EH (cell line): ENCODE measurements around the gene MUTYH.
"Not testable (repeated sequence)": the region's sequence is repeated elsewhere in the genome, so short reads cannot be mapped to it uniquely, and the experiment has no call there.

Source experiments
- DNase-seq: peaks from one replicate; pipeline ENCODE4 v3.0.0-alpha.2; 2015; ENCODE audit warnings: low read depth

Gene MUTYH

GRCh38 chr1:45321444-45321843 lies 18.8 kb downstream of the MUTYH start:
- DNase-seq = no peak

DNA sequence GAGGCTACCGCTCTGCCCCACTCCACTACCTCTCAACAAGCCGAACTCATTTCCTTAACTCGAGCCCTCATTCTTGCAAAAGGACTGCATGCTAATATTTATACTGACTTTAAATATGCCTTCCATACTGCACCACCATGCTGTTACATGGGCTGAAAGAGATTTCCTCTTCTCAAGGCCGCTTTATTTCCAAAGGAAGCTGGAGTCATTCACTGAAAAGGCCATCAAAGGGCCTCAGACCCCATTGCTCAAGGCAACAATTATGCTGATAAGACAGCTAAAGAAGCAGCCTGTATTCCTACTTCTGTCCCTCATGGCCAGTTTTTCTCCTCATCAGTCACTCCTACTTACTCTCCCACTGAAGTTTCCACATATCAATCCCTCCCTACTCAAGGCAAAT lies 20.5 kb downstream of the MUTYH start:
- DNase-seq = no peak

DNA sequence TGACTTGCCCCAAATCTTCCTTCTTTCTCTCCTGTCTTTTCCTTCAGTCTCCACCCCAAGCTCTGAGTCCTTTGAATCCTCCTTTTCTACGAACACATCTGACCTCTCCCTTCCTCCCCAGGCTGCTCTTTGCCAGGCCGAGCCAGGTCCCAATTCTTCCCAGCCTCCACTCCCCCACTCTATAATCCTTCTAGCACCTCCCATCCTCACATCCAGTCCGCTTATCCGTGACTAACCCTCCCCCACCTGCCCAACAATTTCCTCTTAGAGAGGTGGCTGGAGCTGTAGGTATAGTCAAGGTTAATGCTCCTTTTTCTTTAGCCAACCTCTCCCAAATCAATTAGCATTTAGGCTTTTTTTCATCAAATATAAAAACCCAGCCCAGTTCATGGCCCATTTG lies 23.1 kb downstream of the MUTYH start:
- DNase-seq = no peak

DNA sequence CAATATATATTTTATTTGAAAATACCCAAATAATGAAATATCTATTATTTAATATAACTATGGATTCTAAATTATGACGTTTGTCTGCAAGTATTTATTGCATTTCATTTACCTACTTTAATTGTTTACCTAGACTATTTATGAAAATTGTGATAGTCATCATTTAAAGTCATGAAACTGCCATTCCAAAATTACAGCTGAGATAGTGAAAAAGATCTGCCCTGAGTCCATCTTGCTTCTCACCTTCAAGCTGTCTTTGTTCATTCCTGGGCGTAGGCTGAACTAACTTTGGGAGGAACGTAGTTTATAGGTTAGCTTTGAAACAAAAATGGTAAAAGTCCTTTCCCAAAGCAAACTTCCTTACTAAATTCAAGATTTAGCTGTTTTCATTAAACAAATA lies 26.0 kb downstream of the MUTYH start:
- DNase-seq = no peak

DNA sequence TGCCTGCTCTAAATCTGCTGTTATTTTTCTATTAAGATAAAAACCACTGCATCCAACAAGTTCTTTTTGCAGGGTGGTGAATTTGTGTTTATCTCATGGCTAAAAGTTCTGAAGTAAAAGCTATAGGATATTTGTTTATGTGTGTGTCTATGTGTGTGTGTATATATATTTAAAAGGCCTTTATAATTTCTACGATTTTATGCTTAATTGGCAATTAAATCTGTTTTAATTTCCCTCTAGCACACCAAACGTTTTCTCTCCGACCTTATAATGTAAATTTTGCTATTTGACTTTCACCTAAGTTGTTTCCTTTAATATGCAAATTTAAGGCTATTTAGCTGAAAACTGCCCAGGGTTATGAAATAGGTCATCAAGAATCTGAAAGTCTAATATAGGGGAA lies 33.3 kb downstream of the MUTYH start:
- DNase-seq = no peak

DNA sequence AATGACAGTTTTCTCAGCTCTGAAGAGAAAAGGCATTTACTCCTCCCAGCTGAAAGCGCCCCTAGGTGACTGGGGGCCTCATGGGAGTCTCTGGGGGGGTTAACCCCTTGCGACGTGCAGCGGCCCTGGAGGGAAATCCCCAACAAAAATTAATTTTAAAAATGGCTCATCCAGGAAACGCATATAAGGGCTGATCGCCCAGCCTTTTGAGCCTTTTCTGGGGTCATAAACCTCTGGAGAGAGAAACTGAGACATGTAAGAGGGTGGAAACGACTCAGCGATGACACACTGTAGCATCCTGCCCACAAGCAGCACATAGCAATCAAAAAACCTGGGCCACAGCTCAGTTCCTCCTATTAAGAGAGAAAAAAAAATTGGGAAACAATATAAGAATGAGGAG lies 33.9 kb downstream of the MUTYH start:
- peak; percentile 63 for DNase-seq

- DNase-seq = no peak
These were observed 35.0 kb downstream of the MUTYH start for GRCh38 chr1:45305231-45305630.

- peak; percentile 20 for DNase-seq
These were observed 35.7 kb downstream of the MUTYH start for GRCh38 chr1:45304311-45305081.

DNA sequence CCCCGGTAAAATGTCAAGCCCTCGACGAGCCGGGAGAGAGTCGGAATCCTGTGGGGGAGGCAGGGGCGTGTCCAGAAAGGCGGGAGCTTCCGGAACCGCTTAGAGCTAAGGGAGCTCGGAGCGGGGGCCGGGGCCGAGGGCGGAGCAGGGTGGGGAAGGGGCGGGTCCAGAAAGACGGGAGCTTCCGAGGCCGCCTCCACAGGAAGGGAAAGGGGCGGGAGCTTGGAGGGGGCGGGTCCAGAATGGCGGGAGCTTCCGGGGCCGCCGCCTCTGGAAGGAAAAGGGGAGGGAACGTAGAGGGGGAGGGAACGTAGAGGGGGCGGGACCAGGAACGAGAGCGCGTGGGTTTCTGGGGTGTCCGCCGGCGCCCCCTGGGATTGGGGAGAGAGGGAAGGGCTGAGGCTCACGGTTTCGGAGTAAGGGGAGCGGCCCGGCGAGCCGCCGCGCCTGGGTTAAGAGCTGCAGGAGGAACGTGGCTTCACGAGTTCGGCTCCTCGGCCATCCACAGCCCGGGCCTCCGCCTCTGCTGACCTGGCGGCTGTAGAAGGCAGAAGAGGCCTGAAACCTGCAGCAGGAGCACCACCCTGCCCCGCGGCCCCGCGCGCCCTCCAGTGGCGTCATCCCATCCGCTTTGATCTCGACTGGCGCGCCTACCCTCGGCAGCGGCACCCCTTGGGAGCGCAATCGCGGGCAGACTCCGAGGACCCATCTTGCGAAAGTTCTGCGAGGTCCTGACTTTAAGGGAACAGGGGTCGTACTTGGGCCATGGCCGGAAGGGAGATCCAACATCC lies 36.5 kb downstream of the MUTYH start:
- peak; percentile 98 for DNase-seq

GRCh38 chr1:45302505-45303150 lies 37.6 kb downstream of the MUTYH start:
- DNase-seq = no peak

DNA sequence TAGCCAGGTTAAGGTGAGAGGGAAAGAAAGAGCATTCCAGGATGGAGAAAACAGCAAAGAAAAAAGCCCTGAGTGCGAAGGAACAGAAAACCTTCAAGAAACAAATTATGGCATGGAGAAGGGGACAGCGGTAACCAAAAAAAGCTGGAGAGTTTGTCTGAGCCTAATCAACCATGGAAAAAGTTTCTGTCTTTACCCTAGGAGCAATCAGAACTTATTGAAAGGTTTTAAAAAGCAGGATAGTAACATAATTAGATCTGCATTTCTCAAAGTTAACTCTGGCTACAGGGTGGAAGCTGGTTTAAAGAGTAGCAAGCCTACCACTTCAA lies 39.6 kb downstream of the MUTYH start:
- no peak for DNase-seq

- peak; percentile 78 for DNase-seq
These were observed 40.1 kb downstream of the MUTYH start for GRCh38 chr1:45299981-45300668.

GRCh38 chr1:45299296-45299695 lies 40.9 kb downstream of the MUTYH start:
- no peak for DNase-seq

DNA sequence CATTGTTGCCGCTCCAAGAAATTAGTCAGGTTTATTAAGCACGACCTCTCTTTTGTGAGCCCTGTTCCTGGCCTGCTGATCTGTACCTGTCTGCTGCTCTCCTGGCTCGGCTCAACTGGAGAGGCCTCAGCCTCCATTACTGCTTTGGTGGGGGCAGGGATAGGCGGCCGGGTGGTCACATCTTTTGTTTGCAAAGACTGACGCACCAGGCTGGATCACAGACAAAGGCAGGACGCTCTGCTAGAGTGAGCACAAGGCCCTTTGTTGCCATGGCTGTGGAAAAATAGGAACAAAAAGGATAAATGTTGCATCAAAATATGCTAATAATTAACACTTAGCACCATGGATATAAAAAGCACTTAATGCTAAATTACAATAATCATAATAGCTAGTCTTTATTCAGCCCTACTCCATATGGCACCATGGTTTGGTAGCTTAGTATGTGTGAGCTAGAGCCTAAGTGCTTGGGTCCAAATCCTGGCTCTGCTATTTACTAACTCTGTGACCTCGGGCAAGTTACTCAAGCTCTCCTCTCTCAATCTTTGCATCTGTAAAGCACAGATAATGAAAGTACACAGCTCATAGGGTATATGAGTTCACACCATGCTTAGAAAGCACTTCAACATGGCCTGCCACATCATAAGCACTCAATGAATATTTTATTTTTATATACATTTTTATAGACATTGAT lies 42.4 kb downstream of the MUTYH start:
- no peak for DNase-seq

DNA sequence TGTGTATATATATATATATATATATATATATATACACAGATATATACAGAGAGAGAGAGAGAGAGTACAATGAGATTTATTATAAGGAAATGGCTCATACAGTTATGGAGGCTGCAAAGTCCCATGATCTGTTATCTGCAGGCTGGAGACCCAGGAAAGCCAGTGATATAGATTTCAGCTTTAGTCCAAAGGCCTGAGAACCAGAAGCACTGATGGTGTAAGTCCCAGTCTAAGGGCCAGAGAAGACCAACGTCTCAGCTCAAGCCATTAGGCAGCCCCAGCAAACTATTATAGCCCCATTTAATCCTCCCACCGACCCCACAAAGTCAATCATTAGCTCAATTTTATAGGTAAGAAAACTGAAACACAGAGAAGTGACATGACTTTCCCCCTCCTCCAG lies 48.5 kb downstream of the MUTYH start:
- DNase-seq = no peak

- DNase-seq = not testable (repeated sequence)
These were observed 49.2 kb downstream of the MUTYH start for GRCh38 chr1:45291002-45291401.

GRCh38 chr1:45286521-45286920 lies 53.7 kb downstream of the MUTYH start:
- DNase-seq = not testable (repeated sequence)

DNA sequence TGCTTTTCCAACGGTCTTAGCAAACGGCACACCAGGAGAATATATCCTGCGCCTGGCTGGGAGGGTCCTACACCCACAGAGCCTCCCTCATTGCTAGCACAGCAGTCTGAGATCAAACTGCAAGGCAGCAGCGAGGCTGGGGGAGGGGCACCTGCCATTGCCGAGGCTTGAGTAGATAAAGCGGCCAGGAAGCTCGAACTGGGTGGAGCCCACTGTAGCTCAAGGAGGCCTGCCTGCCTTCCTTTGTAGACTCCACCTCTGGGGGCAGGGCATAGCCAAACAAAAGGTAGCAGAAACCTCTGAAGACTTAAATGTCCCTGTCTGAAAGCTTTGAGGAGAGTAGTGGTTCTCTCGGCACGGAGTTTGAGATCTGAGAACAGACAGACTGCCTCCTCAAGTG lies 55.4 kb downstream of the MUTYH start:
- DNase-seq = not testable (repeated sequence)

DNA sequence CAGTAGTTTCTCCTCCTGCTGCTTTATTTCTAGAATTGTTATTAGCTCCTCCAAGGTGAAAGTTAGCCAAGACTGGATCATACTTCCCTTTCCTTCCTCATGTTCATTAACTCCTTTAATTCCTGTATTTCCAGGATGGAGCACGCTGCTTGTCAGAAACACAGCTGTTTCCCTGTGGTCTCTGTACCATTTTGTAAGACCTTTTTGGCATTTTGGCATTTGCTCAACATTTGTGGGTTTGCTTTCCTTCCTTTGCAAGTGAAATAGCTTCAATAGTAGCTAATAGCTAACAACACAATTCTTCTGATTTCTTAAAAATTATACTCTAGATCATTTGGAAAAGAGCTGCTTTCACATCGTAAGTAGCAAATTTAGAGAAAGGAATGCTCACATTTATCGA lies 57.9 kb downstream of the MUTYH start:
- DNase-seq = no peak
